Medulla oblongata (tissue), 1 donor: ENCODE results near the gene TMPRSS3.

Source experiments
- DNase-seq: peaks from one replicate; pipeline ENCODE4 v3.0.0-alpha.2; 2015; ENCODE audit errors: extremely low spot score

The TMPRSS3 gene

DNA sequence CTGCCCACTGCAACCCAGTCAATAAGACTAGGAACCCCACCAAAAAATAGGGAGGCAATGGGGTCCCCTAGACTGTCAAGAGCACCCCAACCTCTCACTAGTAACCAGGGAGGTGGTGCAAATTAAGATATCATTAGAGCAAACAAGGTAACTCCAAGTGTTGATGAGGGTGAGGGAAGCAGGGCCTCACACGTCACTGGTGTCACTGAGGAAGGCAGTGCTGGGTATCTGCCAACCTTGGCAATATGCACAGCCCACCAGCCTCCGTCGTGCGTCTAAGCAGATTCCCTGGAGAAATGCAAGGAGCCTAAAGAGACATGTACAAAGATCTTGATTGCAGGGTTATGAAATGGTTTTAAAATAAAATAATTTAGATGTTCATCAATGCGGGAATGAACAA is 11.6 kb upstream of the TMPRSS3 start:
- DNase-seq = no peak

- DNase-seq = no peak
Measured at GRCh38 chr21:42406866-42407265, 11.0 kb upstream of the TMPRSS3 start.

DNA sequence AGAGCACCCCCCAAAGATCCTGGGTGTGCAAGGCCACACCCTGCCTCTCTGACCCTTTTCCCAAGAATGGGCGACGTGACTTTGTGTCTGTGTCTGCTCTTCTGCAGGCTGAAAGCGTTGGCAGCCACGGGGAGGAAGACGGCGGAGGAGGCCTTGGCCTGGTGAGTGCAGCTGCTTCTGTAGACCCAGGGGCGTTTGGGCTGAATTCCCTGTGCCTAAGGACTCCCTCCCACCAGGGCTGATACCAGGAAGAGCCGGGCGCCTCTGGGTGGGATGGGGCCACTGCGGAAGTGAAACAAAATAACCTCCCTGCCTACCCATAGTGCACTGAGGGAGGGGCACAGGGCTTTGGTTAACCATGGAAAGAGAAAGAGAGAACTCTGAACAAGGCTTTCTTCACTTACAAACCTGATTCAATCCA is 10.4 kb upstream of the TMPRSS3 start:
- no peak for DNase-seq

DNA sequence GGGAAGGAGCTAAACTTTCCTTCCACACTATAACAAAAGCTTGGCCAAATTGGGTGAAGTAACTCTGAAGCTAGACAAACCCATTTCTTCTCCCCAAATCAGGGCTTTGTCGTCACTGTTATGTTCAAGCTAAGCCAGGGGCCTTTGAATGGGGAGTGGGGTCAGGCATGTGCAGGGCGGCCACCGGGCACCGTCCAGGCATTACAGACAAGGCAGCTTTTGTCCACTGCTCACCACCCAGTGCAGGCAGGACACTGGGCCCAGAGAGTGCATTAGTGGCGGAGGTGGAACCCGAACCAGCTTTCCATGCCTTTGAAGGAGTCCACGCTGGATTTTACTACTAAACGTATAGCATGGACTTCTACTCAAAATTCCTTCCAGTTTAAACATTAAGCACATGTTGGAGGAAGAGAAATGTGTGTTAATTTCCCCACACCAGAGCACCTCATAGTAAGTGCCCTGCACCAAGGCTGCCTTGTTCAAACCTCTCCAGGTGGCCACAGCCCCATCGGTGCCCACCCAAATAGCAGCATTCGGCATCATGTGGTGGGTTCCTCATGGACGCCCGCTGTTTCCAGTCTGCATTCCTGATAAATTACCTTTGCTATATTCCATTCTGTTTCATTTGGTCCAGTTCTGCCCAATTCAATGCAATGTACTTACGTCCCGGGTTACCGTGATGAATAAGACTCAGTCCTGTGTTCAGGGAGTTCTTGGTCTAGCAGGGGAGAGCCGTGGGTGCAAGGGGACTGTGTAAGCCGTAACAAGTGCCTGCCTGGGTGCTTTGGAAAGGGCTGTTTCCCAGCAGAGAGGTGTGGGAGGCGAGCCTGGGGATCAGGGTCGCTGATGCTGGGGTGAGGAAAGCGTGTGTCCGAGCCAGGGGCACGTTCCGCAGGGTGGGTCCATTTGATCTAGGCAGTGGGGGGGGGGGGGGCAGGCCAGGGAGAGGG is 9.5 kb upstream of the TMPRSS3 start:
- DNase-seq = no peak

- DNase-seq = no peak
Measured at GRCh38 chr21:42404539-42404938, 8.7 kb upstream of the TMPRSS3 start.

- DNase-seq = no peak
Measured at GRCh38 chr21:42403611-42404231, 7.9 kb upstream of the TMPRSS3 start, which contains the start of gene UBASH3A. Gene UBASH3A (plus strand): TSS chr21:42403902. CDS start chr21:42403946, 44 bp downstream.

GRCh38 chr21:42401820-42402251 is 6.0 kb upstream of the TMPRSS3 start:
- DNase-seq = no peak

DNA sequence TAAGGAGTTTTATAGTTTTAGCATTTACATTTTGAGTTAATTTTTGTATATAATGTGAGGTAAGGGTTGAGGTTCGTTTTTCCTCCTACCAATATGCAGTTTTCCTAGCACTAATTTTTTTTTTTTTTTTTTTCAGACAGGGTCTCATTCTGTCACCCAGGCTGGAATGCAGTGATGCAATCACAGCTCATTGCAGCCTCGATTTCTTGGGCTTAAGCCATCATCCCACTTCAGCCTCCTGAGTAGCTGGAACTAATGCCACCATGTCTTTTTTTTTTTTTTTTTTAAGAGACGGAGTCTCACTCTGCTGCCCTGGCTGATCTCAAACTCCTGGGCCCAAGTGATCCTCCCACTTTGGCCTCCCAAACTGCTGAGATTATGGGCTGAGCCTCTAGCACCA is 5.3 kb upstream of the TMPRSS3 start:
- DNase-seq = no peak

DNA sequence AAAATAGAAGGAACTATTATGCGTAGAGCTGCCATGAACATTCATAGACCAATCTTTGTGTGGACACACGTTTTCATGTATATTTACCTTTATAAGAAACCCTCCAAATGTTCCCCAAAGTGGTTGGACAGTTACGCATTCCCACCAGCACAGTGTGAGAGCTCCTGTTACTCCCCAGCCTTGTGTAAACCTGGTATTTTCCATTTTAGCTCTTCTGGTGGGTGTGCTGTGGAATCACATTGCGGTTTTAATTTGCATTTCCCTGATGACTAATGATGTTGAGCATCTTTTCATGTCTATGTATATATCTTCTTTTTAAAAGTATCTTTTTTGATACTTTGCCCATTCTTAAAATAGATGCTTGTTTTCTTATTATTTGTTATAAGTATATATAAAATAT is 4.7 kb upstream of the TMPRSS3 start:
- no peak for DNase-seq

- DNase-seq = no peak
Measured at GRCh38 chr21:42398436-42399028, 2.7 kb upstream of the TMPRSS3 start.

GRCh38 chr21:42397746-42398394 is 2.0 kb upstream of the TMPRSS3 start:
- DNase-seq = no peak

GRCh38 chr21:42396799-42397745 is 1.2 kb upstream of the TMPRSS3 start:
- no peak for DNase-seq

DNA sequence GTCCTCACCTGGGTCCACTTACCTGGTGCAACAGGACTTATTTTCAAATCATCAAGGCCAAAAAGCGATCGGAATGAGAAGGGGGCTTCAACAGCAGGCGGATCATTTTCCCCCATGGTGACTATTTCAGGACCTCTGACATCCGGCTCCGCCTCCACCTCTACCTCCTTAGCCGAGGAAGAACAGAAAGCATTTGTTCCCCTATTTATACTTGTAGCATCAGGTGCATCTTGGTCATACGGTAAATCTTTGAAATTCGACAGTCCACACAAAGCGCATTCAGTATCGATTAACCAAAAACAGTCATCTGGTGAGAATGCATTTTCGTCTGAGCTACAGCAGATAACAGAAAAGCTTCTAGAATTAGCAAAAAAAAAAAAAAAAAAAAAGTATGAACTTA is 550 bp downstream of the TMPRSS3 start:
- no peak for DNase-seq

DNA sequence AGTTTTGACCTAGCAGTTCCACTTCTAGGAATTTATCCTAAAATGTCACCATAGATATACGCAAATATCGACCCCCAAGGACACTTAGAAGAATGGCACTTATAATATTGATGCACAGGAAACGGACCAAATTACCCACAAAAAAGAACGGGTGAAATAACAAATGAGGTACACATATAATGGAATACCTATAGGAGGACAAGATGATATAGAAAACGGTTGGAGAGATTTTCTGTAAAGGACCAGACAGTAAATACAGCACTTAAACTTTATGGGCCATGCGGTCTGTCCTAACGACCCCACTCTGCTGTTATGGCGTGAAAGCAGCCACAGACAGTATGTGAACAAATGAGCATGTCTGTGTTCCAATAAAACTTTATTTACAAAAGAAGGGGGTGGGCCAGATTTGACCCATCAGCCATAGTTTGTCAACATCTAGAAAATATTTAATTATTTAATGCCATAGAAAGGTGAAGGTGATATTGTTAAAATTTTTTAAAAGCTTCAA is 2.4 kb downstream of the TMPRSS3 start:
- no peak for DNase-seq

DNA sequence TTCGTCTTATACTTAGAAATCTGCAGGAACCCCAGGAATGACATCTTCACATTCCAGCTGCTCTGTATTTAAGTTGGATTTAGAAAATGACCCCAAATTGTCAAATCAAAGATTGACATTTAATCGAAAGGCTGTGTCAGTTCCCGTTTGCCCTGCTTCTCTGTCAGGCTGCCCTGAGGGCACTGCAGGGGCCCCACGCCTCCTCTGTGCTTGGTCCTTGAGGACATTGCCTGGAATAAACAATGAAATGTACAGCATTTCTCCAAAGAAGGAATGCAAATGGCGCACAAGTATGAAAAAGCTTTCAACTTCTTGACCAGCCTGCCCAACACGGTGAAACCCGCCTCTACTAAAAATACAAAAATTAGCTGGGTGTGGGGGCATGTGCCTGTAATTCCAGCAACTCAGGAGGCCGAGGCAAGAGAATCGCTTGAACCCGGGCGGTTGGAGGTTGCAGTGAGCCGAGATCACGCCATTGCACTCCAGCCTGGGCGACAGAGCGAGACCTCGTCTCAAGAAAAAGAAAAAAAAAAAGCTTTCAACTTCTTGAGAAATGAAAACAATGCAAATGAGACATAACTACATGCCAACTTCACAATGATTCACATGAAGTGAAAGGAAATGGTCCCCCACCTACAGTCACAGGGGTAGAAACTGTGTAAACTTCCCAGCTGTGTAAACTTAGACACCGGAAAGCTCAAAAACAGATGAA is 3.0 kb downstream of the TMPRSS3 start:
- no peak for DNase-seq

DNA sequence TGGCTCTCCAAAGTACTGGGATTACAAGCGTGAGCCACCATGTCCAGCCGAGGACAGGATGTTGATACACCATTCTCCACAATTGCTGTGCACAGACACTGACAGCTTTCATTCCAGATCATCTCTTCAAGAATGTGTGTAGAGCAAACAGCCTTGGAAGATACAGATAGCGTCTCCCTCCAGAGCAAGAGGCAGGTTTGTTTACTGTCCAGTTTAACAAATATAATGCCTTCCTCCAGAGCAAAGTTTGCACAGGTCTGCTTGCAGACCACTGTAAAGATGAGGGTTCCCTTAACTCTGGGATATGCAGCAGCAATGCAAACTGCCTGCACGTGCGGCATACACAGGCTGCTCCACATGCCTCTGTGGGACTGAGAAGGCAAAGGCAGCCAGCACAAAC is 4.6 kb downstream of the TMPRSS3 start:
- no peak for DNase-seq

- no peak for DNase-seq
Measured at GRCh38 chr21:42390696-42391095, 5.2 kb downstream of the TMPRSS3 start.

DNA sequence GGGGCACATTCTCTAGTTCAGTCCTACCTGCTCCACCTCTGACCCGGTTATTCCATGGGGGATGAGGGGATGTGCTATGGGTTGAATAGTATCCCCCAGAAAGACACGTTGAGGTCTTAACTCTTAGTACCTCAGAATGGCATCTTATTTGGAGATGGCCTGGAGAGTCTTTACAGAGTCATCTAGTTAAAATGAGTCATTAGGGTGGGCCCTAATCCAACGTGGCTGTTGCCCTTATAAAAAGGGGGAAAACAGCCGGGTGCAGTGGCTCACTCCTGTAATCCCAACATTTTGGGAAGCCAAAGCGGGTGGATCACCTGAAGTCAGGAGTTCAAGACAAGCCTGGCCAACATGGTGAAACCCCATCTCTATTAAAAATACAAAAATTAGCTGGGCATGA is 5.7 kb downstream of the TMPRSS3 start:
- no peak for DNase-seq

DNA sequence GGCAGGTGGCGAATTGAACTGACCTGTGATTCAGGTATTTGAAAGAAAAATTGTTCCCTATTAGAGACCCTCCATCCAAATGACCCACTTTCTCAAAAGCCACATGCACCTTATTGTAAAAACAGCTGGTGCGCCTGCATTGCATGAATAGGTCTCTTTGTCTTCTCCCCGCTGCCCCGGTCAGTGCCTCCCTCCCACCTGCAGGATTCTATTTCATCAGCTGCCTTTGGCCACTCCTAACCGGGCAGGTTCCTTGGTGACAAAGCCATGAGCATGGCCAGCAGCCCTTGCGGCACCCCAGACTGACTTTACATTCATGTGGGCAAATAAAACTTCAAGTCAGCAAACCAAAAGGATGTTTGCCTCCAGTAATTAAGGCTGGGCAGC is 6.4 kb downstream of the TMPRSS3 start:
- no peak for DNase-seq
